ENCODE data around the gene CDH23.

CDH23 gene

GRCh38 chr10:71600849-71601248, 204.1 kb downstream of the CDH23 start:
- DNase-seq (ENCODE audit: low read depth): no peak
- H3K4me3 ChIP-seq (ENCODE audit: low read depth, low read length): no peak overlapping the region

GRCh38 chr10:71601273-71601672, 204.6 kb downstream of the CDH23 start:
- DNase-seq (ENCODE audit: low read depth): no peak
- H3K4me3 ChIP-seq (ENCODE audit: low read depth, low read length): no peak overlapping the region

- DNase-seq (ENCODE audit: low read depth): no peak
- no peak overlapping the region for H3K4me3 ChIP-seq (ENCODE audit: low read depth, low read length)
These were observed 206.4 kb downstream of the CDH23 start for GRCh38 chr10:71603150-71603549.

- no peak for DNase-seq (ENCODE audit: low read depth)
- H3K4me3 ChIP-seq (ENCODE audit: low read depth, low read length): no peak overlapping the region
These were observed 207.0 kb downstream of the CDH23 start for GRCh38 chr10:71603754-71604153.

- no peak for DNase-seq (ENCODE audit: low read depth)
- no peak overlapping the region for H3K4me3 ChIP-seq (ENCODE audit: low read depth, low read length)
These were observed 207.8 kb downstream of the CDH23 start for GRCh38 chr10:71604324-71605018.

- no peak for DNase-seq (ENCODE audit: low read depth)
- H3K4me3 ChIP-seq (ENCODE audit: low read depth, low read length): no peak overlapping the region
These were observed 208.7 kb downstream of the CDH23 start for GRCh38 chr10:71605263-71605962.

GRCh38 chr10:71606257-71607081, 209.7 kb downstream of the CDH23 start:
- DNase-seq (ENCODE audit: low read depth): no peak
- no peak overlapping the region for H3K4me3 ChIP-seq (ENCODE audit: low read depth, low read length)

- DNase-seq (ENCODE audit: low read depth): no peak
- no peak overlapping the region for H3K4me3 ChIP-seq (ENCODE audit: low read depth, low read length)
These were observed 210.3 kb downstream of the CDH23 start for GRCh38 chr10:71607082-71607443.

- peak; percentile 16 for DNase-seq (ENCODE audit: low read depth)
- H3K4me3 ChIP-seq (ENCODE audit: low read depth, low read length): no peak overlapping the region
These were observed 212.4 kb downstream of the CDH23 start for GRCh38 chr10:71608819-71609768.

GRCh38 chr10:71610651-71611050, 213.9 kb downstream of the CDH23 start:
- no peak for DNase-seq (ENCODE audit: low read depth)

GRCh38 chr10:71611131-71611530, 214.4 kb downstream of the CDH23 start:
- DNase-seq (ENCODE audit: low read depth): no peak
- no peak overlapping the region for H3K4me3 ChIP-seq (ENCODE audit: low read depth, low read length)

More at GRCh38 chr10:71610651-71611050, 213.9 kb downstream of the CDH23 start:
- no peak overlapping the region for H3K4me3 ChIP-seq (ENCODE audit: low read depth, low read length)

GRCh38 chr10:71611709-71612422, 215.1 kb downstream of the CDH23 start:
- DNase-seq (ENCODE audit: low read depth): no peak
- H3K4me3 ChIP-seq (ENCODE audit: low read depth, low read length): no peak overlapping the region

- DNase-seq (ENCODE audit: low read depth): no peak
- H3K4me3 ChIP-seq (ENCODE audit: low read depth, low read length): no peak overlapping the region
These were observed 216.6 kb downstream of the CDH23 start for GRCh38 chr10:71613261-71613777.

- DNase-seq (ENCODE audit: low read depth): no peak
These were observed 217.2 kb downstream of the CDH23 start for GRCh38 chr10:71613877-71614276.

GRCh38 chr10:71614946-71615345, 218.2 kb downstream of the CDH23 start:
- no peak overlapping the region for H3K4me3 ChIP-seq (ENCODE audit: low read depth, low read length)
- DNase-seq (ENCODE audit: low read depth): no peak

More at GRCh38 chr10:71613877-71614276, 217.2 kb downstream of the CDH23 start:
- no peak overlapping the region for H3K4me3 ChIP-seq (ENCODE audit: low read depth, low read length)

GRCh38 chr10:71615538-71616329, 219.0 kb downstream of the CDH23 start:
- no peak for DNase-seq (ENCODE audit: low read depth)
- H3K4me3 ChIP-seq (ENCODE audit: low read depth, low read length): no peak overlapping the region

- DNase-seq (ENCODE audit: low read depth): no peak
- H3K4me3 ChIP-seq (ENCODE audit: low read depth, low read length): no peak overlapping the region
These were observed 220.3 kb downstream of the CDH23 start for GRCh38 chr10:71616817-71617654.

All from skeletal muscle cell (primary cell).